Panc1 (cell line): Measurements from ENCODE around the gene EEA1. TPM values are rescaled to one million over a fixed set of nuclear protein-coding genes. Genes with fewer than 3 reads are reported as not detected.

Experiments used
- ATAC-seq: fragments of 200-7000 bp; cut with Tn5 transposase; 2 replicates; pipeline ENCODE4 v1.9.1; 2020; ENCODE audit warnings: mild to moderate bottlenecking, moderate library complexity
- BruUV-seq: library from RNA; stranded (reverse); fragments of 400-500 nt; replicated peaks from 2 replicates; lab custom pipeline; 2021; lab: Mats Ljungman, UMichigan
- CTCF ChIA-PET: fragments of 300-600 bp; sonication (Branson Sonifier 250); formaldehyde crosslinking; loops from one replicate; lab custom pipeline; 2022; ENCODE audit warnings: antibody characterized with exemption; lab: Charles Lee
- POLR2A ChIA-PET: fragments of 300-600 bp; sonication (Branson Sonifier 250); formaldehyde crosslinking; loops from one replicate; lab custom pipeline; 2022; ENCODE audit warnings: antibody characterized with exemption; lab: Charles Lee
- DNase-seq: peaks from one replicate; pipeline ENCODE4 v3.0.0-alpha.2; 2010; ENCODE audit warnings: low read depth, low spot score
- H3K27ac ChIP-seq: 2 replicates; pipeline ENCODE4 v1.5.1; 2011; ENCODE audit warnings: mild to moderate bottlenecking, low read length, inconsistent platforms
- H3K27me3 ChIP-seq: fragments of 200-500 bp; sonication (Bioruptor generic); 2 replicates; pipeline ENCODE4 v1.6.0; 2014; ENCODE audit warnings: low read length, inconsistent platforms; ENCODE audit not compliant: control insufficient read depth, insufficient read depth
- H3K36me3 ChIP-seq: fragments of 200-500 bp; sonication (Bioruptor generic); 2 replicates; pipeline ENCODE4 v1.5.1; 2014; ENCODE audit warnings: inconsistent platforms, mild to moderate bottlenecking, low read length, moderate library complexity; ENCODE audit not compliant: control insufficient read depth, insufficient read depth
- H3K4me1 ChIP-seq: 2 replicates; pipeline ENCODE4 v1.5.1; 2011; ENCODE audit warnings: inconsistent platforms, mild to moderate bottlenecking, low read length, moderate library complexity; ENCODE audit not compliant: control insufficient read depth, insufficient read depth
- H3K4me3 ChIP-seq, 2 experiments: 2 replicates each; pipeline ENCODE4 v1.5.1; 2011 to 2012; ENCODE audit warnings: low read depth in 2 of 2, low read length in 2 of 2, mild to moderate bottlenecking in 2 of 2, inconsistent platforms in 1 of 2, moderate library complexity in 1 of 2
- H3K9me3 ChIP-seq: fragments of 200-500 bp; sonication (Bioruptor generic); 2 replicates; pipeline ENCODE4 v1.5.1; 2014; ENCODE audit warnings: low read depth, mild to moderate bottlenecking, inconsistent platforms, low read length, moderate library complexity; ENCODE audit not compliant: control insufficient read depth, insufficient read depth
- POLR2AphosphoS5 ChIP-seq: IDR thresholded peaks from 2 replicates; pipeline ENCODE4 v1.6.1; 2012; ENCODE audit warnings: mild to moderate bottlenecking, low read depth, low read length, moderate library complexity
- SIN3A ChIP-seq: IDR thresholded peaks from 2 replicates; pipeline ENCODE4 v1.6.1; 2012; ENCODE audit warnings: low read depth, mild to moderate bottlenecking, low read length, moderate library complexity, borderline replicate concordance; ENCODE audit not compliant: insufficient read depth
- TCF7L2 ChIP-seq: IDR thresholded peaks from 2 replicates; pipeline ENCODE4 v1.6.1; 2011; ENCODE audit warnings: mild to moderate bottlenecking, low read depth, low read length, inconsistent platforms
- in situ Hi-C: cut with HindIII; loops from 2 replicates; pipeline ENCODE4 v1.10.0; 2016; ENCODE audit warnings: low sequenced_read_pairs, low pct_unique_long_range_greater_than_20kb
- intact Hi-C: fragments of 100-400 bp; cut with micrococcal nuclease; formaldehyde crosslinking; loops from one replicate; pipeline ENCODE4 v1.10.0; 2022; ENCODE audit not compliant: unreplicated experiment
- total RNA-seq: library from RNA; stranded (reverse); gene quantifications from one replicate; pipeline ENCODE4 v1.2.1, GENCODE V29; 2021; ENCODE audit not compliant: unreplicated experiment
- TF ChIP-seq, protein P1 (sequence below), 2 experiments: IDR thresholded peaks; 2 replicates each; pipeline ENCODE4 v1.6.1; 2011 to 2012; ENCODE audit warnings: low read depth in 2 of 2, control low read depth in 1 of 2, low read length in 1 of 2, mild to moderate bottlenecking in 1 of 2, moderate library complexity in 1 of 2; ENCODE audit not compliant: insufficient read depth in 1 of 2
- TF ChIP-seq, protein P2 (sequence below): fragments of 450-650 bp; IDR thresholded peaks from 2 replicates; pipeline ENCODE4 v1.5.1; 2017; ENCODE audit warnings: mild to moderate bottlenecking

Gene EEA1
- total RNA-seq, 1 experiment from 2014 or later, result 15.1 TPM

GRCh38 chr12:92908108-92908507, 21.0 kb downstream of the EEA1 start:
- no peak overlapping the region for H3K27ac ChIP-seq
- H3K4me1 ChIP-seq, result no peaks in the 10 kb centered on the region
- H3K4me3 ChIP-seq, result no peak overlapping the region
- H3K36me3 ChIP-seq, result no peaks in the 10 kb centered on the region
- H3K27me3 ChIP-seq, result no peaks in the 10 kb centered on the region
- intact Hi-C loops (no loop called here), in situ Hi-C loops (no loop called here)
- ChIA-PET CTCF (no interaction called here), POLR2A (no interaction called here)
- ATAC-seq (no peak), DNase-seq (no peak)
- peaks cover 6% of the 10 kb centered on the region; the same call in 1 of the 2 replicates for H3K9me3 ChIP-seq
- TF ChIP-seq TCF7L2 (no peak), SIN3A (no peak), POLR2AphosphoS5 (no peak)
- TF ChIP-seq, protein P1, sequence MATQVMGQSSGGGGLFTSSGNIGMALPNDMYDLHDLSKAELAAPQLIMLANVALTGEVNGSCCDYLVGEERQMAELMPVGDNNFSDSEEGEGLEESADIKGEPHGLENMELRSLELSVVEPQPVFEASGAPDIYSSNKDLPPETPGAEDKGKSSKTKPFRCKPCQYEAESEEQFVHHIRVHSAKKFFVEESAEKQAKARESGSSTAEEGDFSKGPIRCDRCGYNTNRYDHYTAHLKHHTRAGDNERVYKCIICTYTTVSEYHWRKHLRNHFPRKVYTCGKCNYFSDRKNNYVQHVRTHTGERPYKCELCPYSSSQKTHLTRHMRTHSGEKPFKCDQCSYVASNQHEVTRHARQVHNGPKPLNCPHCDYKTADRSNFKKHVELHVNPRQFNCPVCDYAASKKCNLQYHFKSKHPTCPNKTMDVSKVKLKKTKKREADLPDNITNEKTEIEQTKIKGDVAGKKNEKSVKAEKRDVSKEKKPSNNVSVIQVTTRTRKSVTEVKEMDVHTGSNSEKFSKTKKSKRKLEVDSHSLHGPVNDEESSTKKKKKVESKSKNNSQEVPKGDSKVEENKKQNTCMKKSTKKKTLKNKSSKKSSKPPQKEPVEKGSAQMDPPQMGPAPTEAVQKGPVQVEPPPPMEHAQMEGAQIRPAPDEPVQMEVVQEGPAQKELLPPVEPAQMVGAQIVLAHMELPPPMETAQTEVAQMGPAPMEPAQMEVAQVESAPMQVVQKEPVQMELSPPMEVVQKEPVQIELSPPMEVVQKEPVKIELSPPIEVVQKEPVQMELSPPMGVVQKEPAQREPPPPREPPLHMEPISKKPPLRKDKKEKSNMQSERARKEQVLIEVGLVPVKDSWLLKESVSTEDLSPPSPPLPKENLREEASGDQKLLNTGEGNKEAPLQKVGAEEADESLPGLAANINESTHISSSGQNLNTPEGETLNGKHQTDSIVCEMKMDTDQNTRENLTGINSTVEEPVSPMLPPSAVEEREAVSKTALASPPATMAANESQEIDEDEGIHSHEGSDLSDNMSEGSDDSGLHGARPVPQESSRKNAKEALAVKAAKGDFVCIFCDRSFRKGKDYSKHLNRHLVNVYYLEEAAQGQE (IDR thresholded peaks at IDR 0.05; ENCODE audit: insufficient read depth in 1 of 2, low read depth in 2 of 2, low read length in 1 of 2), result no peak
- TF ChIP-seq, protein P2, sequence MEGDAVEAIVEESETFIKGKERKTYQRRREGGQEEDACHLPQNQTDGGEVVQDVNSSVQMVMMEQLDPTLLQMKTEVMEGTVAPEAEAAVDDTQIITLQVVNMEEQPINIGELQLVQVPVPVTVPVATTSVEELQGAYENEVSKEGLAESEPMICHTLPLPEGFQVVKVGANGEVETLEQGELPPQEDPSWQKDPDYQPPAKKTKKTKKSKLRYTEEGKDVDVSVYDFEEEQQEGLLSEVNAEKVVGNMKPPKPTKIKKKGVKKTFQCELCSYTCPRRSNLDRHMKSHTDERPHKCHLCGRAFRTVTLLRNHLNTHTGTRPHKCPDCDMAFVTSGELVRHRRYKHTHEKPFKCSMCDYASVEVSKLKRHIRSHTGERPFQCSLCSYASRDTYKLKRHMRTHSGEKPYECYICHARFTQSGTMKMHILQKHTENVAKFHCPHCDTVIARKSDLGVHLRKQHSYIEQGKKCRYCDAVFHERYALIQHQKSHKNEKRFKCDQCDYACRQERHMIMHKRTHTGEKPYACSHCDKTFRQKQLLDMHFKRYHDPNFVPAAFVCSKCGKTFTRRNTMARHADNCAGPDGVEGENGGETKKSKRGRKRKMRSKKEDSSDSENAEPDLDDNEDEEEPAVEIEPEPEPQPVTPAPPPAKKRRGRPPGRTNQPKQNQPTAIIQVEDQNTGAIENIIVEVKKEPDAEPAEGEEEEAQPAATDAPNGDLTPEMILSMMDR, result no peak
- no TSS peak for BruUV-seq

GRCh38 chr12:92905811-92906554, 23.1 kb downstream of the EEA1 start:
- Histone ChIP-seq H3K9me3 (peaks cover 6% of the 10 kb centered on the region; the same call in 1 of the 2 replicates), H3K27me3 (no peaks in the 10 kb centered on the region), H3K36me3 (no peaks in the 10 kb centered on the region), H3K4me3 (no peak overlapping the region), H3K27ac (no peak overlapping the region), H3K4me1 (no peaks in the 10 kb centered on the region)
- BruUV-seq, result no TSS peak
- ChIA-PET CTCF (no interaction called here), POLR2A (no interaction called here)
- intact Hi-C loops, result no loop called here
- in situ Hi-C loops, result no loop called here
- TF ChIP-seq, protein P1 (IDR thresholded peaks at IDR 0.05; ENCODE audit: insufficient read depth in 1 of 2, low read depth in 2 of 2, low read length in 1 of 2), result no peak
- no peak for TF ChIP-seq SIN3A
- TF ChIP-seq, protein P2, result no peak
- no peak for TF ChIP-seq TCF7L2
- TF ChIP-seq POLR2AphosphoS5, result no peak
- no peak for ATAC-seq
- no peak for DNase-seq
